Panc1 (cell line): ENCODE results near the gene IFIT1B. TPM values are rescaled to one million over a fixed set of nuclear protein-coding genes. Genes with fewer than 3 reads are reported as not detected.

Experiments
- ATAC-seq: fragments of 200-7000 bp; cut with Tn5 transposase; 2 replicates; pipeline ENCODE4 v1.9.1; 2020; ENCODE audit warnings: mild to moderate bottlenecking, moderate library complexity
- BruUV-seq: library from RNA; stranded (reverse); fragments of 400-500 nt; replicated peaks from 2 replicates; lab custom pipeline; 2021; lab: Mats Ljungman, UMichigan
- CTCF ChIA-PET: fragments of 300-600 bp; sonication (Branson Sonifier 250); formaldehyde crosslinking; loops from one replicate; lab custom pipeline; 2022; ENCODE audit warnings: antibody characterized with exemption; lab: Charles Lee
- POLR2A ChIA-PET: fragments of 300-600 bp; sonication (Branson Sonifier 250); formaldehyde crosslinking; loops from one replicate; lab custom pipeline; 2022; ENCODE audit warnings: antibody characterized with exemption; lab: Charles Lee
- DNase-seq: peaks from one replicate; pipeline ENCODE4 v3.0.0-alpha.2; 2010; ENCODE audit warnings: low read depth, low spot score
- H3K27ac ChIP-seq: 2 replicates; pipeline ENCODE4 v1.5.1; 2011; ENCODE audit warnings: mild to moderate bottlenecking, low read length, inconsistent platforms
- H3K27me3 ChIP-seq: fragments of 200-500 bp; sonication (Bioruptor generic); 2 replicates; pipeline ENCODE4 v1.6.0; 2014; ENCODE audit warnings: low read length, inconsistent platforms; ENCODE audit not compliant: control insufficient read depth, insufficient read depth
- H3K36me3 ChIP-seq: fragments of 200-500 bp; sonication (Bioruptor generic); 2 replicates; pipeline ENCODE4 v1.5.1; 2014; ENCODE audit warnings: inconsistent platforms, mild to moderate bottlenecking, low read length, moderate library complexity; ENCODE audit not compliant: control insufficient read depth, insufficient read depth
- H3K4me1 ChIP-seq: 2 replicates; pipeline ENCODE4 v1.5.1; 2011; ENCODE audit warnings: inconsistent platforms, mild to moderate bottlenecking, low read length, moderate library complexity; ENCODE audit not compliant: control insufficient read depth, insufficient read depth
- H3K4me3 ChIP-seq, 2 experiments: 2 replicates each; pipeline ENCODE4 v1.5.1; 2011 to 2012; ENCODE audit warnings: low read depth in 2 of 2, low read length in 2 of 2, mild to moderate bottlenecking in 2 of 2, inconsistent platforms in 1 of 2, moderate library complexity in 1 of 2
- H3K9me3 ChIP-seq: fragments of 200-500 bp; sonication (Bioruptor generic); 2 replicates; pipeline ENCODE4 v1.5.1; 2014; ENCODE audit warnings: low read depth, mild to moderate bottlenecking, inconsistent platforms, low read length, moderate library complexity; ENCODE audit not compliant: control insufficient read depth, insufficient read depth
- POLR2AphosphoS5 ChIP-seq: IDR thresholded peaks from 2 replicates; pipeline ENCODE4 v1.6.1; 2012; ENCODE audit warnings: mild to moderate bottlenecking, low read depth, low read length, moderate library complexity
- SIN3A ChIP-seq: IDR thresholded peaks from 2 replicates; pipeline ENCODE4 v1.6.1; 2012; ENCODE audit warnings: low read depth, mild to moderate bottlenecking, low read length, moderate library complexity, borderline replicate concordance; ENCODE audit not compliant: insufficient read depth
- TCF7L2 ChIP-seq: IDR thresholded peaks from 2 replicates; pipeline ENCODE4 v1.6.1; 2011; ENCODE audit warnings: mild to moderate bottlenecking, low read depth, low read length, inconsistent platforms
- in situ Hi-C: cut with HindIII; loops from 2 replicates; pipeline ENCODE4 v1.10.0; 2016; ENCODE audit warnings: low sequenced_read_pairs, low pct_unique_long_range_greater_than_20kb
- intact Hi-C: fragments of 100-400 bp; cut with micrococcal nuclease; formaldehyde crosslinking; loops from one replicate; pipeline ENCODE4 v1.10.0; 2022; ENCODE audit not compliant: unreplicated experiment
- total RNA-seq: library from RNA; stranded (reverse); gene quantifications from one replicate; pipeline ENCODE4 v1.2.1, GENCODE V29; 2021; ENCODE audit not compliant: unreplicated experiment
- TF ChIP-seq, protein P1 (sequence below), 2 experiments: IDR thresholded peaks; 2 replicates each; pipeline ENCODE4 v1.6.1; 2011 to 2012; ENCODE audit warnings: low read depth in 2 of 2, control low read depth in 1 of 2, low read length in 1 of 2, mild to moderate bottlenecking in 1 of 2, moderate library complexity in 1 of 2; ENCODE audit not compliant: insufficient read depth in 1 of 2
- TF ChIP-seq, protein P2 (sequence below): fragments of 450-650 bp; IDR thresholded peaks from 2 replicates; pipeline ENCODE4 v1.5.1; 2017; ENCODE audit warnings: mild to moderate bottlenecking

Gene IFIT1B
- total RNA-seq, 1 experiment from 2014 or later = not detected

DNA sequence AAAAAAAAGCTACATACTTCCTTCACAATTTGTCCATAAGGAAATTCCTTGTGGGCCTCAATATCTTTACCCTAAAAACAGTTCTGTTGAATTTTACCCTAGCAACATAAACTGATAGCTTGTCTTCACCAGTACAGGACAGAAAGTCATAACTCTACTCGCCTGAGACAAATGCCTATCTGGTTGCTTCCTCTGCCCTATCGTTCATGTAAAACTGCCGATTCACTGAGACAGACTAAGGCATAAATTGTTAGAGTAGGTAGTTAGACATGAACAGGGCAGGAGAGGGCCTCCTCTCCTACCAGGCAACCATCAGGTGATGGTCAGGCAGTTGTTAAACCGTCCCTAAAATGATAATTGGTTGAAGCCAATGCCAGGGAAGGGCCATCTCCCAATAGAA lies 25.1 kb upstream of the IFIT1B start:
- no peak for DNase-seq
- BruUV-seq = no TSS peak

DNA sequence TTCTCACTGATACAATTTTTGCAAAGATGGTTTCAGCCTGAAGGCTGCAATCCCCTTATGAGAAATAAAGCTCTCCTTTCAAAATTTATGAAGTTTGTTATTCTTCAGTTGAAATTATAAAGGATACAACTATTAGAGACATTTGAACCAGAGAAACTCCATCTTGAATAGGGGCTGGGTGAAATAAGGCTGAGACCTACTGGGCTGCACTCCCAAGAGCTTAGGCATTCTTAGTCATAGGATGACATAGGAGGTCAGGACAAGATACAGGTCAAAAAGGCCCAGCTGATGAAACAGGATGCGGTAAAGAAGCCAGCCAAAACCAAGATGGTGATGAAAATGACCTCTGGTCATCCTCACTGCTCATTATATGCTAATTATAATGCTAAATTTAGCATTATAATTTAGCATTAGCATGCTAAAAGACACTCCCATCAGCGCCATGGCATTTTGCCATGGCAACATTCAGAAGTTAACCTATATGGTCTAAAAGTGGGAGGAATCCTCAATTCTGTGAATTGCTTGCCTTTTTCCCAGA lies 22.4 kb upstream of the IFIT1B start:
- Histone ChIP-seq H3K27me3 (no peaks in the 10 kb centered on the region), H3K4me1 (peaks cover 19% of the 10 kb centered on the region), H3K4me3 (no peak overlapping the region), H3K36me3 (no peaks in the 10 kb centered on the region), H3K27ac (no peak overlapping the region), H3K9me3 (no peaks in the 10 kb centered on the region)
- ChIA-PET CTCF (no interaction called here), POLR2A (no interaction called here)
- in situ Hi-C loops (no loop called here), intact Hi-C loops (no loop called here)
- TF ChIP-seq, protein P1, sequence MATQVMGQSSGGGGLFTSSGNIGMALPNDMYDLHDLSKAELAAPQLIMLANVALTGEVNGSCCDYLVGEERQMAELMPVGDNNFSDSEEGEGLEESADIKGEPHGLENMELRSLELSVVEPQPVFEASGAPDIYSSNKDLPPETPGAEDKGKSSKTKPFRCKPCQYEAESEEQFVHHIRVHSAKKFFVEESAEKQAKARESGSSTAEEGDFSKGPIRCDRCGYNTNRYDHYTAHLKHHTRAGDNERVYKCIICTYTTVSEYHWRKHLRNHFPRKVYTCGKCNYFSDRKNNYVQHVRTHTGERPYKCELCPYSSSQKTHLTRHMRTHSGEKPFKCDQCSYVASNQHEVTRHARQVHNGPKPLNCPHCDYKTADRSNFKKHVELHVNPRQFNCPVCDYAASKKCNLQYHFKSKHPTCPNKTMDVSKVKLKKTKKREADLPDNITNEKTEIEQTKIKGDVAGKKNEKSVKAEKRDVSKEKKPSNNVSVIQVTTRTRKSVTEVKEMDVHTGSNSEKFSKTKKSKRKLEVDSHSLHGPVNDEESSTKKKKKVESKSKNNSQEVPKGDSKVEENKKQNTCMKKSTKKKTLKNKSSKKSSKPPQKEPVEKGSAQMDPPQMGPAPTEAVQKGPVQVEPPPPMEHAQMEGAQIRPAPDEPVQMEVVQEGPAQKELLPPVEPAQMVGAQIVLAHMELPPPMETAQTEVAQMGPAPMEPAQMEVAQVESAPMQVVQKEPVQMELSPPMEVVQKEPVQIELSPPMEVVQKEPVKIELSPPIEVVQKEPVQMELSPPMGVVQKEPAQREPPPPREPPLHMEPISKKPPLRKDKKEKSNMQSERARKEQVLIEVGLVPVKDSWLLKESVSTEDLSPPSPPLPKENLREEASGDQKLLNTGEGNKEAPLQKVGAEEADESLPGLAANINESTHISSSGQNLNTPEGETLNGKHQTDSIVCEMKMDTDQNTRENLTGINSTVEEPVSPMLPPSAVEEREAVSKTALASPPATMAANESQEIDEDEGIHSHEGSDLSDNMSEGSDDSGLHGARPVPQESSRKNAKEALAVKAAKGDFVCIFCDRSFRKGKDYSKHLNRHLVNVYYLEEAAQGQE (IDR thresholded peaks at IDR 0.05; ENCODE audit: insufficient read depth in 1 of 2, low read depth in 2 of 2, low read length in 1 of 2) = no peak
- TF ChIP-seq, protein P2, sequence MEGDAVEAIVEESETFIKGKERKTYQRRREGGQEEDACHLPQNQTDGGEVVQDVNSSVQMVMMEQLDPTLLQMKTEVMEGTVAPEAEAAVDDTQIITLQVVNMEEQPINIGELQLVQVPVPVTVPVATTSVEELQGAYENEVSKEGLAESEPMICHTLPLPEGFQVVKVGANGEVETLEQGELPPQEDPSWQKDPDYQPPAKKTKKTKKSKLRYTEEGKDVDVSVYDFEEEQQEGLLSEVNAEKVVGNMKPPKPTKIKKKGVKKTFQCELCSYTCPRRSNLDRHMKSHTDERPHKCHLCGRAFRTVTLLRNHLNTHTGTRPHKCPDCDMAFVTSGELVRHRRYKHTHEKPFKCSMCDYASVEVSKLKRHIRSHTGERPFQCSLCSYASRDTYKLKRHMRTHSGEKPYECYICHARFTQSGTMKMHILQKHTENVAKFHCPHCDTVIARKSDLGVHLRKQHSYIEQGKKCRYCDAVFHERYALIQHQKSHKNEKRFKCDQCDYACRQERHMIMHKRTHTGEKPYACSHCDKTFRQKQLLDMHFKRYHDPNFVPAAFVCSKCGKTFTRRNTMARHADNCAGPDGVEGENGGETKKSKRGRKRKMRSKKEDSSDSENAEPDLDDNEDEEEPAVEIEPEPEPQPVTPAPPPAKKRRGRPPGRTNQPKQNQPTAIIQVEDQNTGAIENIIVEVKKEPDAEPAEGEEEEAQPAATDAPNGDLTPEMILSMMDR = no peak
- TF ChIP-seq SIN3A = no peak
- no peak for TF ChIP-seq TCF7L2
- no peak for TF ChIP-seq POLR2AphosphoS5
- ATAC-seq = no peak
- BruUV-seq = no TSS peak
- DNase-seq = no peak

More for the DNA sequence above, 25.1 kb upstream of the IFIT1B start:
- in situ Hi-C loops = no loop called here
- Histone ChIP-seq H3K9me3 (no peaks in the 10 kb centered on the region), H3K4me1 (peaks cover 19% of the 10 kb centered on the region), H3K27ac (peak overlapping the region; percentile 72; the same call in 1 of the 2 replicates), H3K36me3 (no peaks in the 10 kb centered on the region), H3K27me3 (no peaks in the 10 kb centered on the region), H3K4me3 (no peak overlapping the region)
- no peak for ATAC-seq
- TF ChIP-seq SIN3A = no peak
- no peak for TF ChIP-seq TCF7L2
- TF ChIP-seq, protein P1 (IDR thresholded peaks at IDR 0.05; ENCODE audit: insufficient read depth in 1 of 2, low read depth in 2 of 2, low read length in 1 of 2) = no peak
- TF ChIP-seq, protein P2 = no peak
- no peak for TF ChIP-seq POLR2AphosphoS5
- ChIA-PET CTCF (no interaction called here), POLR2A (interaction anchor here (1.0 kb wide), 1 partner anchor 21 kb away, joined by 3 read pairs; no protein-coding TSS in a partner anchor)
- intact Hi-C loops = no loop called here
